B cell (primary cell): ENCODE measurements around the gene TMC7. TPM values are rescaled to one million over a fixed set of nuclear protein-coding genes. Genes with fewer than 3 reads are reported as not detected.
"Not testable (repeated sequence)": the region's sequence is repeated elsewhere in the genome, so short reads cannot be mapped to it uniquely, and the experiment has no call there.

Experiments used
- ATAC-seq: fragments of 200-7000 bp; cut with Tn5 transposase; one replicate; pipeline ENCODE4 v1.10.0; 2021; ENCODE audit warnings: low read depth, mild to moderate bottlenecking, moderate number of reproducible peaks, moderate library complexity
- CTCF ChIA-PET: fragments of 350-600 bp; sonication (Branson Sonifier 250); formaldehyde crosslinking; loops from one replicate; lab custom pipeline; 2021; ENCODE audit warnings: antibody characterized with exemption, inconsistent platforms; lab: Charles Lee
- POLR2A ChIA-PET: fragments of 350-600 bp; sonication (Branson Sonifier 250); formaldehyde crosslinking; loops from one replicate; lab custom pipeline; 2021; ENCODE audit warnings: antibody characterized with exemption; lab: Charles Lee
- DNase-seq: peaks from one replicate; pipeline ENCODE4 v3.0.0; 2013
- H2AFZ ChIP-seq: 2 replicates; pipeline ENCODE4 v1.6.1; 2012; ENCODE audit warnings: mild to moderate bottlenecking, low read depth, low read length; ENCODE audit not compliant: insufficient read depth, poor library complexity, severe bottlenecking
- H3K27ac ChIP-seq, 2 donors: 1 replicate in 1 of 2; 2 replicates in 1 of 2; pipeline ENCODE4 v1.5.1; 2012 to 2013; ENCODE audit warnings: low read length in 2 of 2, mild to moderate bottlenecking in 2 of 2, moderate library complexity in 1 of 2
- H3K27me3 ChIP-seq, 4 experiments: fragments of 200-600 bp in 1 of 4; sonication (generic) in 1 of 4; replicated peaks in 1 of 4; 1 replicate in 2 of 4; 2 replicates in 2 of 4; pipeline versions ENCODE4 v1.6.1 to v1.7.0; 2013 to 2016; ENCODE audit warnings: low read length in 3 of 4, mild to moderate bottlenecking in 2 of 4, mixed read lengths in 1 of 4, moderate library complexity in 1 of 4; ENCODE audit not compliant: insufficient read depth in 4 of 4, control insufficient read depth in 3 of 4; ENCODE audit errors: control extremely low read depth in 1 of 4
- H3K36me3 ChIP-seq, 2 experiments: replicated peaks in 1 of 2; 1 replicate in 1 of 2; 2 replicates in 1 of 2; pipeline versions ENCODE4 v1.6.1 to v1.7.1; 2013; ENCODE audit warnings: low read length in 1 of 2; ENCODE audit not compliant: insufficient read depth in 2 of 2, control insufficient read depth in 1 of 2; ENCODE audit errors: control extremely low read depth in 1 of 2, extremely low read depth in 1 of 2
- H3K4me1 ChIP-seq, 2 donors: fragments of 200-600 bp in 1 of 2; sonication (generic) in 1 of 2; 1 replicate in 1 of 2; 2 replicates in 1 of 2; pipeline versions ENCODE4 v1.5.1 to v1.6.1; 2013 to 2017; ENCODE audit warnings: low read length in 2 of 2; ENCODE audit not compliant: control insufficient read depth in 2 of 2, insufficient read depth in 2 of 2
- H3K4me2 ChIP-seq: replicated peaks from 2 replicates; pipeline ENCODE3; 2012; ENCODE audit warnings: mild to moderate bottlenecking, low read depth, low read length; ENCODE audit not compliant: poor library complexity, severe bottlenecking
- H3K4me3 ChIP-seq, 5 experiments: fragments of 200-600 bp in 1 of 5; sonication (generic) in 1 of 5; 1 replicate in 3 of 5; 2 replicates in 2 of 5; pipeline versions ENCODE4 v1.5.1 to v1.7.0; 2011 to 2016; ENCODE audit warnings: low read length in 4 of 5, mild to moderate bottlenecking in 4 of 5, low read depth in 2 of 5, control low read depth in 1 of 5, moderate library complexity in 1 of 5; ENCODE audit not compliant: insufficient read depth in 1 of 5; ENCODE audit errors: control extremely low read depth in 1 of 5, extremely low read depth in 1 of 5
- H3K79me2 ChIP-seq: fragments of 200-600 bp; sonication (generic); one replicate; pipeline ENCODE4 v1.6.0; 2016; ENCODE audit warnings: low read length; ENCODE audit not compliant: control insufficient read depth, insufficient read depth
- H3K9ac ChIP-seq: fragments of 200-600 bp; sonication (generic); 2 replicates; pipeline ENCODE4 v1.6.1; 2017; ENCODE audit warnings: mild to moderate bottlenecking, low read length, moderate library complexity
- H3K9me3 ChIP-seq, 3 donors: one replicate each; pipeline versions ENCODE4 v1.6.1 to v1.7.1; 2013; ENCODE audit warnings: low read length in 2 of 3; ENCODE audit not compliant: control insufficient read depth in 2 of 3, insufficient read depth in 1 of 3; ENCODE audit errors: control extremely low read depth in 1 of 3
- H4K20me1 ChIP-seq: 2 replicates; pipeline ENCODE4 v1.6.0; 2012; ENCODE audit warnings: mild to moderate bottlenecking, low read length; ENCODE audit not compliant: insufficient read depth, control insufficient read depth, poor library complexity, severe bottlenecking
- H3K27ac Mint-ChIP-seq: one replicate; pipeline ENCODE4 v1.8.0; 2021; ENCODE audit warnings: mixed read lengths
- H3K27me3 Mint-ChIP-seq: one replicate; pipeline ENCODE4 v1.8.0; 2021; ENCODE audit warnings: mixed read lengths
- H3K4me1 Mint-ChIP-seq: one replicate; pipeline ENCODE4 v1.8.0; 2021; ENCODE audit warnings: mixed read lengths
- H3K4me3 Mint-ChIP-seq: one replicate; pipeline ENCODE4 v1.8.0; 2021; ENCODE audit warnings: mixed read lengths
- H3K9me3 Mint-ChIP-seq: one replicate; pipeline ENCODE4 v1.8.0; 2022; ENCODE audit warnings: mixed read lengths; ENCODE audit not compliant: insufficient read depth
- CTCF ChIP-seq: fragments of 200-600 bp; IDR thresholded peaks from one replicate; pipeline ENCODE4 v1.8.0; 2022; ENCODE audit warnings: antibody characterized with exemption, mild to moderate bottlenecking
- EZH2 ChIP-seq: IDR thresholded peaks from 2 replicates; pipeline ENCODE4 v1.6.1; 2012; ENCODE audit warnings: borderline replicate concordance, low read depth, mild to moderate bottlenecking, moderate library complexity, low read length; ENCODE audit not compliant: insufficient read depth, poor library complexity, severe bottlenecking
- WGBS: methylation state at CpG from one replicate; pipeline ENCODE4 v1.1.5; 2013; ENCODE audit warnings: missing lambda C conversion rate; ENCODE audit not compliant: insufficient coverage; 5-methylcytosine and 5-hydroxymethylcytosine counted together
- intact Hi-C: fragments of 100-400 bp; cut with micrococcal nuclease; formaldehyde crosslinking; loops from one replicate; pipeline ENCODE4 v1.10.0; 2022
- polyA plus RNA-seq: library from polyadenylated mRNA; depleted of rRNA; stranded (reverse); fragments of >200 nt; gene quantifications from 2 replicates; pipeline ENCODE4 v1.2.3, GENCODE V29; 2012
- total RNA-seq, 2 donors: library from RNA; stranded (reverse); fragments of 120-200 nt in 1 of 2; gene quantifications; 1 replicate in 1 of 2; 2 replicates in 1 of 2; pipeline versions ENCODE4 v1.2.3 to v1.2.4, GENCODE V29; 2013 to 2022

TMC7 gene
- total and polyA plus RNA-seq, 2 donors (not counting 1 experiment from before 2014, with no cell fraction given), result not detected

GRCh38 chr16:18956658-18957241 is 27.0 kb upstream of the TMC7 start:
- POLR2A ChIA-PET, H3K27ac ChIP-seq, H3K4me1 Mint-ChIP-seq, ATAC-seq, H3K36me3 ChIP-seq, H4K20me1 ChIP-seq, H3K27me3 ChIP-seq, DNase-seq, intact Hi-C loops, H3K9ac ChIP-seq, H3K4me1 ChIP-seq, H3K9me3 ChIP-seq, H3K9me3 Mint-ChIP-seq, H3K27me3 Mint-ChIP-seq, H3K79me2 ChIP-seq: not testable (repeated sequence)
- H2AFZ ChIP-seq, result peak overlapping the region; percentile 81
- H3K4me3 ChIP-seq, result peak overlapping the region in 2 of 5 experiments; percentile 29 to 50
- Mint-ChIP-seq H3K4me3 (peak overlapping the region; percentile 67), H3K27ac (peak overlapping the region; percentile 17)
- H3K4me2 ChIP-seq, result peak overlapping the region; percentile 44
- CTCF ChIA-PET, result interaction anchor here (1.4 to 3.9 kb wide), 2 partner anchors 8 to 12 kb away, joined by 5 to 13 read pairs; no protein-coding TSS in a partner anchor
- WGBS, result no CpG with 5 or more reads among the region's 6 CpGs

DNA sequence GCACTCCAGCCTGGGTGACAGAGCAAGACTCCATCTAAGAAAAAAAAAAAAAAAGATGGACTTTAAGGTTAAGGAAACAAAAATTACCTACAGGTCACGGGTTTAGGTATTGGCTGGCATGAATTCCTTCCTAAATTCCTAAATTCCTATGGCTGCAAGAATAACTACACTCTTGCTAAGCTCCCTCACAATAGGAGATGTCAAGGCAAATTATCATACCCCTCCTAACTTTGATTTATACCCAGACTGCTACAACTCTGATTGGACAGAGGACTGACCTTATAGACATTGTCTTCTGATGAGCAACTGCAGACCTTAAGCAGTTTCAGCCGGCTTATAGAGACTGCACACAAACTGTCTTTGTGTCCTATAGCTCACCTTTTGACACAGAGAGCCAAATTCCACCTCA is 25.1 kb upstream of the TMC7 start:
- WGBS, result 83% methylated on average over 1 of the region's 2 CpGs
- no peak for TF ChIP-seq CTCF
- no peak for TF ChIP-seq EZH2
- peaks cover 0 to 3% of the 10 kb centered on the region in 2 donors for H3K4me1 ChIP-seq
- POLR2A ChIA-PET, result no interaction called here
- no peaks in the 10 kb centered on the region for H3K9me3 ChIP-seq
- intact Hi-C loops, result no loop called here
- Mint-ChIP-seq H3K4me1 (peaks cover 4% of the 10 kb centered on the region), H3K4me3 (no peak overlapping the region), H3K27ac (no peak overlapping the region), H3K9me3 (no peaks in the 10 kb centered on the region), H3K27me3 (peaks cover 9% of the 10 kb centered on the region)
- H3K27ac ChIP-seq, result no peak overlapping the region
- H3K4me3 ChIP-seq, result no peak overlapping the region
- CTCF ChIA-PET, result interaction anchor here (3.9 kb wide), 1 partner anchor 10 kb away, joined by 13 read pairs; no protein-coding TSS in a partner anchor
- no peaks in the 10 kb centered on the region for H3K79me2 ChIP-seq
- H2AFZ ChIP-seq, result no peak overlapping the region
- no peak overlapping the region for H3K4me2 ChIP-seq
- H3K27me3 ChIP-seq, result no peaks in the 10 kb centered on the region
- ATAC-seq, result no peak
- no peak for DNase-seq
- no peaks in the 10 kb centered on the region for H3K36me3 ChIP-seq
- H4K20me1 ChIP-seq, result no peaks in the 10 kb centered on the region
- H3K9ac ChIP-seq, result no peak overlapping the region
